GM21619 (cell line): ENCODE data around the gene COL18A1.
"Not testable (repeated sequence)": the region's sequence is repeated elsewhere in the genome, so short reads cannot be mapped to it uniquely, and the experiment has no call there.

Experiments
- ATAC-seq: cut with Tn5 transposase; IDR thresholded peaks from one replicate; pipeline ENCODE4 v1.9.1; 2021; ENCODE audit not compliant: unreplicated experiment

Gene COL18A1

DNA sequence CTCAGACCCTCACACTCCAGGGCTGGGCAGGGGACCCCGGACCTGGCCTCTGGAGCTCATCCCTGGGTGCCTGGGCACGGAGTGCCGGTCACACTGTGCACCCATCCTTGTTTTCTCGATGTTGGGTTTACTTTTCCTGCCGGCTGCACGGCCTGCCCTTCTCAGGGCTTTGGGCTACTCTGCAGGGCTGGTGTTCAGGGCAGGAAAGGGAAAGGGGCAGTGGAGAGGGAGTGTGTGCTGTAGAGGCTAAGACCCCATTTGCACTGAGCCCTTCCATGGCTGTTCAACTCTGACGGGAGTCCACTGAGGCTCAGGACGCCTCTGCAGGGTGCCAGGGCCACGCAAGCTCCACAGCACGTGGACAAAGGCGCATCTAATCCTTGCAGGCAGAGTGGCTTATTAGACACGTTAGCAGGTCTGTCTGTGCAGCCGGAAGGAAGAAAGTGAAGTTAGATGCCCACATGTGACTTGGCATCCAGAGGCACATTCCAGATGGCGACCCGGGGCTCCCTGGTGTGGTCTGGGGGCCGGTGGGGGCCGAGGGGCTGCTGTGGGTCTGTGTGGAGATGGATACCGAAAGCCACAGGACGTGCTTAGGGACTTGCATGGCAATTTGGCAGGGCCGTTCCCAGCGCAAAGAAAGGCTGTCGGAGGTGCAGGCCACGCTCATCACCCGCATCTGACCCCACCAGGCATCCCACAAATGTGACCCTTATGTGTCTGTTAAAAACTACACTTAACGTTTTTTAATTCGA, 33.6 kb downstream of the COL18A1 start:
- ATAC-seq, result no peak

DNA sequence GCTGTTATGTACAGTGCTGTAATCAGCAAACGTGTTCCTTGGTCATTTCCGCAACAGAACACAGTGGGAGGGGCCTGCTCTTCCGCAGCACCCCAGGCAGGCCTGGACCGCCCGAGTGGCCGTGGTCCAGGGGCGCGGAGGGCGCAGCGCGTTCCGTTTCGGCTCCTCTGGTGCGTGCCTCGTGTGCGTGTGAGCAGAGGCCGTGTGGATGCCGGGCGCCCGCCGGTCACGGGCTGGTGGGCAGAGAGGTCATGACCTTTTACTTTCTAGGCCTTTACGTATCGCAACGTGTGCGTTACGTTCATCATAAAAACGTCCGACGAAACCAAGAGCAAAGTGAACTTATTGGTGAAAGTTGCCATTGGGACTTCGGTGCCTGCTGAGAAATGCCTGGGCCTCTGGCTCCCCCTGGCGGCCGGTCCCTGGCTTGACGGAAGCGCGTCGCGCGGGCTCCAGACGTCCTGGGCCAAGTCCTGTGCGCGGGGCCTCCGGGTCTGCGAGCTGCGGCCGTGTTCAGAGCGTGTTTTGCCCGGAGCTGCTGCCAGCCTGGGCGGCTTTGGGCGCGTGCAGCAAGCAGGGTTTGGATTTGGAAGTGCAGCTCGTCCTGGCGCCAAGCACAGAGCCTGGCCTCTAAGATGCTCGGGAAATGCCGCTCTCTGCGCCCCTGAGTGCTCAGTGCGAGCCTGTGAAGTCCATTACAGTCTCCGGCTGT, 34.4 kb downstream of the COL18A1 start:
- ATAC-seq, result peak; percentile 58

DNA sequence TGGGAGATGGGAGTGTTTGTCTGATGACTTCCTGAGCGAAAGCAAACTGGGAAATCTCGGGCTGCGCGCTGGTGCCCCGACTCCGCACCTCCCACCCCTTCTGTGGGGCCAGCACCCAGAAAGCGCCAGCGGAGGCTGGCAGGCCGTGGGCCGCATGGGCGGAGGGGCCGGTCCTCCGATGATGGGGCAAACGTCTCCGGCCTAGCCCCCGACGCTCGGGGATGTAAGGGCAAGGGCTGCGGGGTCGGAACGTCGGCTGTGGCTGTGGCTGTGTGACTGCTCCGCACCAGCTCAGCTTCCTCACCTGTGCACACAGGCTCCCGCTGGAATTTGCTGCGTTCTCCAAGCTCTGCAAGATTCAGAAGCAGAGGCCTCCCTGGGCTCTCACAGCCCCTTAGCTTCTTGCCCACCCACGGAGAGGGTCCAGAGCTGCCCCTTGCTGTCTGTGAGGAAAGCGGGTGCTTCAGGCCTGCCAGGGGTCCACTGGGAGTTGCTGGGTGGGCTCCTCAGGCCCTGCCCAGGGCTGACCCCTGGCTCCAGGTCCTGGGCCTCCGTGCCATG, 35.0 kb downstream of the COL18A1 start:
- ATAC-seq, result no peak

DNA sequence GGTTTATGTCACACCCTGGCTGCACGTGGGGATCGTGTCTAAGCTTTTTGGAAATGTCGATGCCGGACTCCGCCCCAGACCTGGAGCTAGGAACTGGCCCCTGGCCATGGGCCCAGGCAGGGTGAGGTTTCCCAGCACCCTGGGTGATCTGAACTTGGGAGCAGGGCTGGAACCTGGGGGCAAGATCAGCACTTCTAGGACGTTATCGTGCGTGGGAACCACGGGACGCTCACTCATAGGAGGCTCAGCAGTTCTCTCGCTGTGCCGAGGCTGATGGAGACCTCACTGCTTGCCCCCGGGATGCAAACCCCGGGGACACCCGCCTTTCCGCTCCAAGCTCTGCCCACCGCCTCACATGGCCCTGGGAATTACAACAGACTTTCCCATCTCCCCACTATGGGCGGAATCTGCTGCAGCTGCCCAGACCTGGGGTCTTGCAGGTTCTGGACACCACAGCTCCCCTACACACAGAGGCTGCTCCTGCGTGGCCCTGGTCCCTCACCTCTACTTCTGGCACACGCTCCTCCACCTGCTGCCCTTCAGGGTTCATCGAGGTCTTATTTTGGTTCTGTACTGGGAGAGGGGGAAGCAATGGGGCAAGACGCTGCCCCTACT, 35.9 kb downstream of the COL18A1 start:
- ATAC-seq, result no peak

DNA sequence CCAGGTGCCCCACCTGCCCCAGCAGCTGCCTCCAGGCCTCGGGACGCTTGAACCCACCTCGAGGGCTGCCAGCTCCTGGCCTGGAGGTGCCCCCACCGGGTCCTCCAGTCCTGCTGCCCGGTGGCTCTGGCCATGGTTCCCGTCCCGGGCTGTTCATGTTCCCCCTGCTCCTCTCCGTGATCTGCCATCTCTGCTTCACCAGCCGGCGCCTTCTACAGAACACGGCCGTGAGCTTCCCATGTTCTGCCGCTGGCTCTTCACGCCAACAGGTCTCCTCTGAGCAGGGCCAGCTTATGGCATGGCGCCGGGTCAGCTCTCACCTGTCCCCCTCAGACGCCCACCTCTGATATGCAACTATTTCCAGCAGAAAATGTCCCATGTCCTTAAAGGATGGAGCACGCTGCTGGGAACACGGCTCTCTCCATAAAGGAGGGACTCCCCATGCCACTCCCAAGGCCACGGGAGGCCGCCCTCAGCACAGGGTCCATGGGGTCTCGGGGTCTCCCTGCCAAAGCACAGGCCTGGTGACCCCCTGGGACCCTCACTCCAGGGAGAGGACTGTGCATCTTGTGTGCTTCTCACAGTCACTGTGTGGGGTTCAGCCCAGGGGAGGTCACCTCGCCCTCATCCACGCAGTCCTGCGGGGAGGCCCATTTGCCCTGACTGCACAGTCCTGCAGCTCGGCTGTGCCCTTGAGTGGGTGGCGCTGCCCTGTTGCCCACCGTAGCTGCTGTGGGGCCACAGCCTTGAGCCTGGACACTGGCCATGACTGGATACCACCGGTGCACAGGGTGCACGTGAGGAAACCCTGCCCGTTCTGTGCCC, 36.7 kb downstream of the COL18A1 start:
- no peak for ATAC-seq

DNA sequence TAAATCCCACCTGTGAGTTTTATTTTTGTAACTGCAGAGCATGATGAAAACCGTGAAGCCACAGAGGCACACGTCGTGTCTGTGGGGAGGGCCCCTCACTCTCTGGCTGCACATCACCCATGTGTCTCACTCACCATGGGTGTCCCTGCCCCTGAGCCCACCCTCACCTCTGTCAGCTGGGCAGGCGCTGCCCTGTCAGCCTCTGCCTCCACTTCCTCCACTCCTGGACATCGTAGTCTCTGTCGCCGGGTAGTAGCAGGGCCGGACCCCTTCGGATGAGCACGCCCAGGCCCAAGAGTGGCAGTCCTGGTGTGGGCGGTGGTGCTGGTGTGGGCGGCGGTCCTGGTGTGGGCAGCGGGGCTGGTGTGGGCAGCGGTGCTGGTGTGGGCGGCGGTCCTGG, 37.3 kb downstream of the COL18A1 start:
- ATAC-seq, result no peak

DNA sequence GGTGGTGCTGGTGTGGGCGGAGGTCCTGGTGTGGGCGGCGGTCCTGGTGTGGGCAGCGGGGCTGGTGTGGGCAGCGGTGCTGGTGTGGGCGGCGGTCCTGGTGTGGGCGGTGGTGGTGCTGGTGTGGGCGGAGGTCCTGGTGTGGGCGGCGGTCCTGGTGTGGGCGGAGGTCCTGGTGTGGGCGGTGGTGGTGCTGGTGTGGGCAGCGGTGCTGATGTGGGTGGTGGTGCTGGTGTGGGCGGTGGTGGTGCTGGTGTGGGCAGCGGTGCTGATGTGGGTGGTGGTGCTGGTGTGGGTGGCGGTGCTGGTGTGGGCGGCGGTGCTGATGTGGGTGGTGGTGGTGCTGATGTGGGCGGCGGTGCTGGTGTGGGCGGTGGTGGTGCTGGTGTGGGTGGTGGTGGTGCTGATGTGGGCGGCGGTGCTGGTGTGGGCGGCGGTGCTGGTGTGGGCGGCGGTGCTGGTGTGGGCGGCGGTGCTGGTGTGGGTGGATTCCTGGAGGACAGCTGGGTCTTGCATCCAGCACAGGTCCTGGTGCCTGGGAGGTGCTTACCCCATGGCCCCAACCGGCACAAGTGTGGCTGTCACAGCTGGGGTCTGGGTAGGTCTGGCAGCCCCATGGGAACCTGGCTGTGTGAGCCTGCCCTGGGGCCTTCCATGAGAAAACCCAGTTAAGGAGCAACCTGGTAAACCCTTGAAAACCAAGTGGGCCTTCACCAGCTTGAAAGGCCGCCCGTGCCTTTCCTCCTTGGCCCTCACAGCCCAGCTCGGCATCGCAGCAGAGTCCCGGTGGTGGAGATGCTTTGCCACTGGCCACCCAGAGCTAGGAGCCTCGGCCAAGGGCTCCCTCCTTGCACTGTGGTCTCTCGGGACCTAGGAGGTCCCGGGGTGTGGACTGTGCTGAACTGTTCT, 38.0 kb downstream of the COL18A1 start:
- ATAC-seq, result not testable (repeated sequence)

DNA sequence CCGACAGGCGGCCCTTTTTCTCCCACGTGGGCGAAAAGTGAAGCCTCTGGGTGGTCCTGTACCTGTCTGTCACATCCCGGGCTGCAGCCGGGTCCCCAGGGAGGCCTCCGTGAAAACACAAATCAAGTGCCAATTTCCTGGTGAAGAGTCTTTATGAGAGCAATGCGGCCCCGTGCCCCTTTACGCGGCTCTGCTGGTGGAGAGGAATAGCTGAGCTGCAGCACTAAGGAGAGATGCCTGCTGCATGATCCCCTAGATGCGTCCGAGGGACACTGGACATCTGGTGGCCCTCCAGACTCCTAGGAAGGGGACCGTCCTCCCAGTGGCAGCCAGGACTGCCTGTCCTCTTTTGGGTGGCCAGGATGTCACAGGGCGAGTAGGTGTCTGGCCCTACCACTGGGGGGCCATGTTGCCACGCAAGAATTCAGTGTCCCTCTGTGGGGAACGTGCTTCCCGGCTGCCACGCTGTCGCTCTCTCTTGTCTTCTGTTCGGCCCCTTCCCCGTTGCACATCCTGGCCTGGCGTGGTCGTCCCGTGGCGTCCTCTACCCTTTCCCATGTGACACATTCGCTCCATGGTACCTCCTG, 38.7 kb downstream of the COL18A1 start:
- ATAC-seq, result no peak

DNA sequence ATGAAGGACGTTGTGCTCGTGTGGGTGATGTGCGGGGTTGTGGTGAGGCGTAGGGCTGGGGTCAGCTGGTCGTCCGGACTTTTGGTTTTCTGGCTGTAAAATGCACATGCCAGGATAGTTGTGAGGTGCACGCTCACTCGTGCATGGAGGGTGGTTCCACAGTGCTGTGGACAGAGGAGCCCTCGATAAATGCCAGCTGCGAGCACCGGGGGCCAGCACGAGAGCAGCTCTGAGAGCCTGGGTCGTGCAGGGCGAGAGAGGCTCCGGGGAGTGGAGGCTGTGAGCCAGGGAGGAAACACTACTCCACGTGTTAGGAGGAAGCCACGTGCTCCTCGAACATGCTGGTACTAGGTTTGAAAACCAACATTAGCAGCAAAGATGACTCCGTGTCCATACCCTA, 39.4 kb downstream of the COL18A1 start:
- no peak for ATAC-seq

DNA sequence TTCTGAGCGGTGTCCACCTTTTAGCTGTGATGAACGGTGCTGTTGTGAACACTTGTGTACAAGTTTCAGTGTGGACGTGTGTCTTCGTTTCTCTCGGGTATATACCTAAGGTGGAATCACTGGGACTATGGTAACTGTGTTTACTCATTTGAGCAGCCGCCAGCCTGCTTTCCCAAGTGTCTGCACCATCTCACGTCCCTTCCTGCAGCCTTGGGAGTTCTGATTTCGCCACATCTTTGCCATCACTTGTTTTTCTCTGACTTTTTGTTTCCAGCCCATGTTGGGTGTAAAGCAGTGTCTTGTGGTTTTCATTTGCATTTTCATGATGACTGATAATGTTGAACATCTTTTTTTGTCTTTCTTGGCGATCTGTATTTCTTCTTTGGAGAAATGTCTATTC, 40.4 kb downstream of the COL18A1 start:
- no peak for ATAC-seq

DNA sequence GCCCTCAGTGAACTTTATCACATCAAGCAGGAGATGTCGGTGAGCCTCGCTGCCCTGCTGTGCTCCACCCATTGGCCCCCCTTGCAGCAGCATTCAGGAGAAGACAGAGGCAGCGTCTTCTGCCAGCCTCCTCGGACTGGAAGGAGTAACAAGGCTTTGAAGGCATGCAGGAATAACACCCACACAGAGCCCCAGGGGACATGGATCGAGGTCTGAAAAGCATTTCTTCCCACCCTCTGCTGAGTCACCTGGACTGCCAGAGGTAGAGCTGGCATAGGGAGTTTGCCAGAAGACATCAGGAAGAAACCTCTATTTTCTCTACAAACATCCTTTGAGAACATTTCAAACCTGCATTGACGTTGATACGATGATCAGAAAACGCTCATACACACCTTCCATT, 42.9 kb downstream of the COL18A1 start:
- ATAC-seq, result no peak

DNA sequence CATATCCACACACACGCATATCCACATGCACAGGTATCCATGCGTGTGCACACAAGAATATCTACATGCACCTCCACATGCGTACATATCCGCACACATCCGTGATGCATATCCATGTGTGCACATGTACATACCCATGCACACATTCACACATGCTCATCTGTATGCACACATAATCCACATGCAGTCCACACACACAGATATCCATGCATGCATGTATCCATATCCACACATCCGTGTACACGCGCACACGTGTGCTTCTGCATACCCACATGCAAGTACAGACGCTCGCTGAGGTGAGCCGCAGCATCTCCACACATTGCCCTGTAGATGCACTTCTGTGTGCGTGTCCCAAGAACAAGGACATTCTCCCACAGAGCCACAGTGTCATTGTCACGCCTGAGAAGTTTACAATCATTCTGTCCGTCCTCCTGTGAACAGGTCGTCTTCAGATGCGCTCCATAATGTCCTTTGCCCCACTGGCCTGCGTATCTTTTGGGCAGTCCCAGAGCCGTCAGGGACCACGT, 43.4 kb downstream of the COL18A1 start:
- ATAC-seq, result no peak

DNA sequence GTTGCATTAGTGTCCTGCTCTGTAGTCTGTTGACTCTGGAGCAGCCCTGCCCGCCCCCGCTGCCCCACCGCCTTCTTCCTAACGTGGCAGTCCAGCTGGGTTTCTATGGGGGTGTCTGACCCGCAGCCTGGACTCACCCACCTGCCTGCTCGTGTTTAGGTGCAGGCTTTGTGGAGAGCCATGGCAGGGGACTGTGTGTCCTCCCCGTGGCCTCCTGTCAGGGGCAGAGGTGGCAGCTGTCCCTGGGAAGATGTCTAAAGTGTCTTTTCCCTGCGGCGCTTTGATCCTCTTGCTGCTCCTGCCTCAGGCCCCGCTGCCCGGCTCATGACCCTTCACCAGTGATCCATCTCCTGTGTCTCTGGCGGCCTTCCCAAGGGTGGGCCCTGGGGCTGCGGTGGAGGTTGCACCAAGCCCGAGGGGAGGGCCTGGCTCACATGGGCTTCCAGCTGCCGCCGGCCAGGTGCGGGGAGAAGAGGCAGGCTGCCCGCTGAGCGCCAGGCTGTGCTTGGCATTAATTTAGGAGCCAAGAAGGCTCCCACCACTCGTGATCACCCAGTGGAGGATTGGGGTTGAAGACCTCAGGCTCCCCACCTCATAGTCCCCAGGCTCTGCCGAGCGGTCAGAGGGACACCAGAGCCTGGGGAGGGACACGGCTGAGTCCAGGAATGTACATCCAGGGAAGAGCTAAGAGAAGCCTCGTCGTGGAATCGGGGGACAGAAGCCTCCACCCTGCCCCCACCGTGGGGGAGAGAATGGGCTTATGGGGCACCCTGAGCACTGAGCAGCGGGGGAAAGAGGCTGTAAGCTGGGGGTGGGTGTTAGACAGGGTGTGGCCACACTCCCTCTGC, 44.1 kb downstream of the COL18A1 start:
- no peak for ATAC-seq

DNA sequence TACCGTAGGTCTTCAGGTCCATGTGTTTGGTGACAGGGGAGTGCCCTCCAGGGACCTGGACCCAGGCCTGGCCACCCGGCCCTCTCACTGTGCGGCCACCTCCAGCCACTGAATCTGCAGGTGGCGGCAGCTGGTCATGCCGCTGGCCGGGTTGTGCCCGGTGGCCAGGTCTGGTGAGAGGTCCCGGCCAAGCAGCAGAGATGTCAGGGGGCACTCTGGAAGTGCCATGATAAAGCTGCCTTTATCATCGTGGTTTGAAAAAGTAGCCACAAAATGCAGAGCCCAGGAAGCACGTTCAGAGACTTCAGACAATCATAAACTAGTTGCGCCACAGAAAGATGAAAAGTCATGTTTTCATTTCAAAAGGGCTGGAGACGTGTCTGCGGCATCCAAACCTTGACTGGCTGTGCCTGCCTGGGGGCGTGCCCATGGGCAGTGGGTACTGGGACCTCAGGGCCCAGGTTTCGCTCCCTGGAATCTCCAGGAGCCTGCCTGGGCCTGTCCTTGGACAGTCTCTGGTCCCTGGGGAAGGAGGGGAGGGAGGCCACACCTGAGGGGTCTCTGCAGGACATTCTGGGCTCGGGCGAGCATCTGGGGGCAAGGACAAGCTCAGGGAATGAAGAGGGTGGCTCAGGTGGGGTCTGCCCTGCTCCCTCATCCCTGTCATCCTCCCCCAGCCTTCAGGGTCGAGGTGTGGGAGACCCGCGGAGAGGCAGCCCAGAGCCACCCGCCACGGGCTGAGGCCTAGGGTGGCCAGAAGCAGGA, 44.9 kb downstream of the COL18A1 start:
- ATAC-seq, result no peak

DNA sequence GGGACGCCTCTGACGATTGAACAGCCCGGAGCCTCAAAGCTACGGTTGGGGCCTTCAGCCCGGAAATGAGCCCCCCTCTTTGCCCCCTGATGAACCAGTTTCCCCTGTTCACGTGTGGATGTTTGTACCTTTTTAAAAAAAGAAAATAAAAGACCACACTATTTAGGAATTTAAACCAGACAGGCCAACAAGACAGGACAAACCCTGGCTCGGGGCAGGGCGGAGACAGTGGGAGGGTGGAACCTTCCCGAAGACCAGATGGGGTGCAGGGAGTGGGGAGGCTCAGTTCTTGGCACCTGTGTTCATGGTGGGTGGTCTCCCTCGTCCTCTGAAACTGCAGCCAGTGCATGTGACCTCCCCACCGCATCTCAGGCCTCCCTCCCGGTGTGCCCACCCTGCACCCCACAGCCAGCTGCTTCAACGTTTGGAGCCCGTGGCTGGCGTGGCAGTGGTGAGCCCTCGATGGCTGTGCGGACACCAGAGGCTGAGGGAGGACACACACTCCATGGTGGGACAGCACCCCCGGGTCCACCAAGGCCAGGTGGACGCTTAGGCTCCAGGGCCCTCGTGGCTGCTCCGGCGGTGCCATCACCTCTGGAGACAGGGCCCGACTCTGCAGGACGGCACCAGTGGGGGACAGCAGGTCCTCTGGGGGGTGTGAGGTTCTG, 45.6 kb downstream of the COL18A1 start:
- no peak for ATAC-seq

DNA sequence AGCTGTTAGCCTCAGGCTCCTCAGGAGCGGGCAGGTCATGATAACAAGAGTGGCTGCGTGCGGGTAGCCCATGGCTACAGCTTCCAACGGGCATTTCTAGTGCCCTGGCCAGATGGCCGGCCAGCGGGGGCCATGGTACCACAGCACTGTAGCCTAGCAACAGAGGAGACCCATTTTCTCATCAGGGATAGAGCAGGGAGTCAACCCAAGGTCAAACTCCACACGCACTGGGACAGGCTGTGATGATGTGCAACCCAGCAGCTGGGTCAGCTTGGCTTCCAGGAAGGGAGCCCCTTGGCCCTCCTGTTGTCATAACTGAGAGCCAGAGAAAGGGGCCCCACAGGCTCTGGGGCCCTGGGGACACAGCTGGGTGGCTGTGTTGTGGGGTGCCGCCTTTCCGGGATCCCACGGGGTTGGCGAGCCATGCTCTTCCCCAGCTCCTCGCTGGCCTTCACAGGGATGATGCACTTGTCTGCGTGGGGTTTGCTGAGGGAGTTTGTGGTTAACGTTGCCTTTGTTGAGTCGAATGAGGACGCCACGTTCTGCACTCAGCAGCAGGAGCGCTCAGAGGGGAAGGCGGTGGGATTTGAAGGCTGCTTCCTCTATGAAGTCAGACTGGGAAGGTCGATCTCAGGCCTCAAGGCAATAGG, 46.3 kb downstream of the COL18A1 start:
- no peak for ATAC-seq

DNA sequence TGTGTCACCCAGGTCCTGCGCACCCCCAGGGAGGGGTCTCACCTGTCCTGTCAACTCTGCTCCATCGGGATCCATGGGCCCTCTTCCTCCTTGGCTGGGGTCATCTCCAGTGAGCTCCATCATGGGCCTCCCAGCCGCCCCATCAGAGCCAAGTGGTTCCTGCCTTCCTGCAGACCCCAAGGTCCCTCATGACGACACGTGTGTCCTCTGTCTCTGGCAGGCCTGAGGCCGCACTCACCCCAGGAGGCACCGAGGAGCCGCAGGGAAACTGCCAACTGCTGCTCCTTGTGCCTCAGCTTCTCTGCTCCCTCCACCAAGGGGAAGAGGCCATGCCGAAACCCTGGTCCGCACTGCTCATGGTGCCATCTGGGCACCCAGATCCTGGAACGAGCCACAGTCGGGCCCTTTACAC, 46.8 kb downstream of the COL18A1 start:
- ATAC-seq, result no peak
